Spleen (tissue), 13 donors: Measurements from ENCODE around the gene RFX3. TPM values are rescaled to one million over a fixed set of nuclear protein-coding genes. Genes with fewer than 3 reads are reported as not detected.

ENCODE experiments used
- DNase-seq: peaks from one replicate; pipeline ENCODE4 v3.0.0-alpha.2; 2020
- H3K27ac ChIP-seq, 8 donors: fragments of 200-600 bp; sonication (generic) in 7 of 8; 1 replicate in 4 of 8; 2 replicates in 4 of 8; pipeline versions ENCODE4 v1.5.0 to v1.8.0; 2016 to 2021; ENCODE audit warnings: inconsistent platforms in 4 of 8, mild to moderate bottlenecking in 4 of 8, moderate library complexity in 1 of 8
- H3K27me3 ChIP-seq, 7 donors: fragments of 200-600 bp; sonication (generic) in 6 of 7; replicated peaks in 1 of 7; 1 replicate in 4 of 7; 2 replicates in 3 of 7; pipeline versions ENCODE4 v1.5.0 to v1.8.0; 2016 to 2021; ENCODE audit warnings: inconsistent platforms in 3 of 7, mild to moderate bottlenecking in 1 of 7
- H3K36me3 ChIP-seq, 6 donors: fragments of 200-600 bp; sonication (generic) in 5 of 6; 1 replicate in 4 of 6; 2 replicates in 2 of 6; pipeline versions ENCODE4 v1.5.0 to v1.8.0; 2016 to 2021; ENCODE audit warnings: inconsistent platforms in 2 of 6
- H3K4me1 ChIP-seq, 6 donors: fragments of 200-600 bp; sonication (generic) in 5 of 6; 1 replicate in 3 of 6; 2 replicates in 3 of 6; pipeline versions ENCODE4 v1.5.0 to v1.8.0; 2016 to 2021; ENCODE audit warnings: inconsistent platforms in 3 of 6
- H3K4me3 ChIP-seq, 8 donors: fragments of 200-600 bp; sonication (generic) in 7 of 8; 1 replicate in 4 of 8; 2 replicates in 4 of 8; pipeline versions ENCODE4 v1.5.0 to v1.8.0; 2016 to 2021; ENCODE audit warnings: inconsistent platforms in 4 of 8, mild to moderate bottlenecking in 4 of 8, moderate library complexity in 2 of 8
- H3K9me3 ChIP-seq, 8 donors: fragments of 200-600 bp; sonication (generic) in 7 of 8; 1 replicate in 4 of 8; 2 replicates in 4 of 8; pipeline versions ENCODE4 v1.5.0 to v1.8.0; 2016 to 2021; ENCODE audit warnings: inconsistent platforms in 4 of 8
- POLR2A ChIP-seq, 3 donors: fragments of 450-650 bp; IDR thresholded peaks; one replicate each; pipeline ENCODE4 v1.5.1; 2017; ENCODE audit warnings: antibody characterized with exemption in 3 of 3, mild to moderate bottlenecking in 1 of 3
- POLR2AphosphoS5 ChIP-seq, 3 donors: sonication (generic); formaldehyde crosslinking; IDR thresholded peaks; one replicate each; pipeline ENCODE4 v1.5.1; 2017; ENCODE audit warnings: antibody characterized with exemption in 3 of 3
- WGBS, 5 donors: extraction: QIAGEN DNeasy Blood & Tissue Kit in 3 of 5; methylation state at CpG; one replicate each; pipeline versions ENCODE4 v1.1.5 to v1.1.7; 2013 to 2018; 5-methylcytosine and 5-hydroxymethylcytosine counted together
- intact Hi-C: fragments of 100-400 bp; cut with DNase I; formaldehyde crosslinking; loops from one replicate; pipeline ENCODE4 v1.15.0; 2023; ENCODE audit warnings: low total_unique reads
- long read RNA-seq, 2 donors: transcript quantifications; one replicate each; lab custom pipeline, GENCODE V29; 2026
- polyA plus RNA-seq, 3 donors: library from polyadenylated mRNA; stranded (reverse); fragments of 200-250 nt; gene quantifications; one replicate each; pipeline ENCODE4 v1.2.1, GENCODE V29; 2013
- total RNA-seq, 7 donors: library from RNA; depleted of rRNA in 3 of 7; stranded (reverse); fragments of >200 nt in 3 of 7; fragmentation: NEBNext Ultra II Directional in 4 of 7; extraction: Animal tissue kit (Norgen Biotek cat#: 25700) in 4 of 7; gene quantifications; one replicate each; pipeline versions ENCODE4 v1.1.0 to v1.2.1, GENCODE V29; 2016 to 2021
- TF ChIP-seq, protein P1 (sequence below), 11 experiments: fragments of 200-600 bp in 7 of 11; fragments of 450-650 bp in 4 of 11; sonication (generic) in 4 of 11; IDR thresholded peaks in 8 of 11; conservative IDR thresholded peaks in 3 of 11; 1 replicate in 7 of 11; 2 replicates in 4 of 11; pipeline versions ENCODE4 v1.4.0 to v1.8.0; 2016 to 2021; ENCODE audit warnings: antibody characterized with exemption in 11 of 11, inconsistent platforms in 4 of 11, mild to moderate bottlenecking in 1 of 11
- donor health status: healthy with polysubstance abuse.
- donor health status: DM: no; HTN: no; CAD: no; lungs with moderate emphysema.
- donor health status: DM: no; HTN: no; CAD: no.
- donor health status: Bipolar disorder and iron deficiency.
- donor health status: healthy.
- donor health status: DM: no; HTN: no; CAD: no.
- donor health status: DM: yes; HTN: yes; CAD: no.

RFX3 gene
- total RNA-seq: 10 to 100 TPM; 16.9 to 25.9 (median 22.3) TPM
- polyA plus RNA-seq: 1 to 10 TPM; 2.5 to 3.0 (median 2.7) TPM
- long read RNA-seq, donor 1: 0 reads
- long read RNA-seq, donor 2: 0 reads

DNA sequence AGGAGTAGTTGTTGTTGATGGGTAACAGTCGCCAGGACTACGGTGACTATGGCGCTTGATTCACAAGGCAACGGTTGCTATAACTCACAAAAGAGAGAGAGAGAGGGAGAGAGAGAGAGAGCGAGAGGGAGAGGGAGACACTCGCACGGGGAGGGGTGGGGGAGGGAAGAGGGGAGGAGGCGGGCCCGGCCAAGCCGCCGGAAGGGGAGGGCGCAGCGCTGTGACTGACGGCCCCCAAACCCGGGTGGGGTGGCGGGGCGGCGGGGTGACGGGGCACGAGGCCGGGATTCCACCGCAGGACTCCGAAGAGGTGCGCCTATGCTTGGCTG, at the start of gene RFX3:
RFX3 (minus strand) TSS at position 166 of the 329 bp plus-strand sequence. CDS start 130,413 bp downstream, outside the sequence.
- Histone ChIP-seq H3K4me1 (peaks cover 26 to 72% (median 46%) of the 10 kb centered on the region in 6 donors), H3K4me3 (peak within 1 kb of the TSS; percentile 64 to 96 (median 92)), H3K27ac (peak within 1 kb of the TSS; percentile 96 to 100 (median 100)), H3K9me3 (no peaks in the 10 kb centered on the region), H3K27me3 (no peaks in the 10 kb centered on the region), H3K36me3 (peaks cover 0 to 12% (median 0%) of the 10 kb centered on the region in 6 donors)
- peak; percentile 98 for DNase-seq
- 0 to 2% (median 1%) methylated on average over 16 to 24 of the region's 24 CpGs for WGBS, 5 donors
- TF ChIP-seq, protein P1, sequence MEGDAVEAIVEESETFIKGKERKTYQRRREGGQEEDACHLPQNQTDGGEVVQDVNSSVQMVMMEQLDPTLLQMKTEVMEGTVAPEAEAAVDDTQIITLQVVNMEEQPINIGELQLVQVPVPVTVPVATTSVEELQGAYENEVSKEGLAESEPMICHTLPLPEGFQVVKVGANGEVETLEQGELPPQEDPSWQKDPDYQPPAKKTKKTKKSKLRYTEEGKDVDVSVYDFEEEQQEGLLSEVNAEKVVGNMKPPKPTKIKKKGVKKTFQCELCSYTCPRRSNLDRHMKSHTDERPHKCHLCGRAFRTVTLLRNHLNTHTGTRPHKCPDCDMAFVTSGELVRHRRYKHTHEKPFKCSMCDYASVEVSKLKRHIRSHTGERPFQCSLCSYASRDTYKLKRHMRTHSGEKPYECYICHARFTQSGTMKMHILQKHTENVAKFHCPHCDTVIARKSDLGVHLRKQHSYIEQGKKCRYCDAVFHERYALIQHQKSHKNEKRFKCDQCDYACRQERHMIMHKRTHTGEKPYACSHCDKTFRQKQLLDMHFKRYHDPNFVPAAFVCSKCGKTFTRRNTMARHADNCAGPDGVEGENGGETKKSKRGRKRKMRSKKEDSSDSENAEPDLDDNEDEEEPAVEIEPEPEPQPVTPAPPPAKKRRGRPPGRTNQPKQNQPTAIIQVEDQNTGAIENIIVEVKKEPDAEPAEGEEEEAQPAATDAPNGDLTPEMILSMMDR (IDR thresholded peaks at IDR 0.05 in 8 of 11, conservative IDR thresholded peaks at IDR 0.05 in 3 of 11): peak in 2 of 11 experiments; percentile 4 to 10
- TF ChIP-seq POLR2A (IDR thresholded peaks at IDR 0.05) (no peak), POLR2AphosphoS5 (IDR thresholded peaks at IDR 0.05) (no peak)
- intact Hi-C loops: no loop called here

DNA sequence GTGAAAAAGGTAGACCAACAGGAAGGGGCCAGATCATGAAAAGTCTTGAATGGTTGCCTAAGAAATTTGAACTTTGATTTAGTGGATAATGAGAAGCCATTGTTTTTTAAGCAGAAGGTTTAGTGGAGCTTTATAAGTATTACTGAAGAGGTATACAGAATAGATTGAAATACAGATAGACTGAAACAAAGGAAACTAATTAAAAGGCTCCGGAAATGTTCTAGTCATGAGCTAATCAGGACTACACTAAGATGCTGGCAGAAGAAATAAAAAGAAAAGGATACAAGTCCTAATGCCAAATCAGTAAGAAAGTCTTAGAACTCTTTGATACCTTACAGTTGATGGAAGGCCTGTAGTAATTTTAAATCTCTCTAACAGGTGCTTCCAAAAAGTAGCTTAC, 45.7 kb upstream of the RFX3 start:
- no peak overlapping the region for H3K27ac ChIP-seq
- H3K36me3 ChIP-seq: no peaks in the 10 kb centered on the region
- no peak overlapping the region for H3K4me3 ChIP-seq
- 81 to 98% (median 91%) methylated on average over 1 of the region's 1 CpG for WGBS, 5 donors
- H3K4me1 ChIP-seq: peaks cover 0 to 7% (median 0%) of the 10 kb centered on the region in 6 donors
- TF ChIP-seq POLR2AphosphoS5 (IDR thresholded peaks at IDR 0.05): no peak
- TF ChIP-seq POLR2A (IDR thresholded peaks at IDR 0.05): no peak
- TF ChIP-seq, protein P1 (IDR thresholded peaks at IDR 0.05 in 8 of 11, conservative IDR thresholded peaks at IDR 0.05 in 3 of 11): no peak
- intact Hi-C loops: no loop called here
- no peaks in the 10 kb centered on the region for H3K9me3 ChIP-seq
- no peaks in the 10 kb centered on the region for H3K27me3 ChIP-seq
- DNase-seq: no peak

DNA sequence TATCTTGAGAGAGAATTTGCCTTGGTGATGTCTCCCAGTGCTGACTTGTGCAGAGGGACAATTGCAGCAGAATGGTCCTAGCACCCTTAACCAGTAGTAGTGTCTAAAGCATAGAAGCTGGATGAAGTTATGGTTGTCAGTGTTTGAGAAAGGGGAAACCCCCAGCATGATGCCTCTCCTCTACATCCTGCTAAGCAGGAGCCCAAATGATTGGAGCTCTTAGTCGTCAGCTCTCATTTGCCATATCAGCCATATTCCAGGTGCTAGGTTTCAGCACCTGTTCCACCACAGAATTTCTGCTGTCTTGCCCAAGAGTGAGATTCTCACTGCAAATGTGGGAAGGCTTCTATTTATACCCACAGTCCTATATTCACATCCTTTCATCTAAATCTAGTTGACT, 43.7 kb upstream of the RFX3 start:
- Histone ChIP-seq H3K4me1 (no peaks in the 10 kb centered on the region), H3K4me3 (no peak overlapping the region), H3K27me3 (no peaks in the 10 kb centered on the region), H3K27ac (no peak overlapping the region), H3K36me3 (no peaks in the 10 kb centered on the region), H3K9me3 (no peaks in the 10 kb centered on the region)
- TF ChIP-seq POLR2A (IDR thresholded peaks at IDR 0.05): no peak
- TF ChIP-seq, protein P1 (IDR thresholded peaks at IDR 0.05 in 8 of 11, conservative IDR thresholded peaks at IDR 0.05 in 3 of 11): no peak
- TF ChIP-seq POLR2AphosphoS5 (IDR thresholded peaks at IDR 0.05): no peak
- no peak for DNase-seq
- intact Hi-C loops: no loop called here
- 79 to 100% (median 94%) methylated on average over 1 of the region's 1 CpG for WGBS, 5 donors

DNA sequence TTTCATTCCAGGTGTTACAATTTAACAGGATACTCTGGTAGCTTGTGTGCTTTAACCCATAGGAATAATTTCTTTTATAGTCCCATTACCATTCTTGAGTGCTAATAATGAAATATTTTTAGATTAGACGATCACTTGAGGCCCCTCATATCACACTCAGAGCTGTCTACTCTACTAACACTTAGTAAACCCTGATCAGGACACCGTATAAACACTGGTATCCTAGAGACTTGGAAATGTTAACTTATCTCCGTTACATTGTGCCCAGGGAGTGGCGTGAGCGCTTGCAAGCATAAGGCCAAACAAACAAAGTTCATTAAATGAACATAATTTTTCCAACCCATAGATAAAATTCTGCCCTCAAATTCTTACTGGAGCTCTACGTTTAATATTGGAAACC, 42.2 kb upstream of the RFX3 start:
- no peaks in the 10 kb centered on the region for H3K4me1 ChIP-seq
- TF ChIP-seq POLR2AphosphoS5 (IDR thresholded peaks at IDR 0.05) (no peak), POLR2A (IDR thresholded peaks at IDR 0.05) (no peak)
- TF ChIP-seq, protein P1 (IDR thresholded peaks at IDR 0.05 in 8 of 11, conservative IDR thresholded peaks at IDR 0.05 in 3 of 11): no peak
- no peak for DNase-seq
- 93 to 98% (median 97%) methylated on average over 6 of the region's 6 CpGs for WGBS, 5 donors
- no peaks in the 10 kb centered on the region for H3K9me3 ChIP-seq
- no peak overlapping the region for H3K4me3 ChIP-seq
- peaks cover 0 to 8% (median 1%) of the 10 kb centered on the region in 6 donors for H3K36me3 ChIP-seq
- no peaks in the 10 kb centered on the region for H3K27me3 ChIP-seq
- no peak overlapping the region for H3K27ac ChIP-seq
- intact Hi-C loops: no loop called here
